ENCODE data around the gene APOBEC3G.
A peak's percentile ranks its signal among the peaks of the same experiment; 100 is the strongest.

APOBEC3G gene

GRCh38 chr22:39087881-39088684 lies 11.0 kb downstream of the APOBEC3G start:
- peak overlapping the region; percentile 18 for H3K27ac ChIP-seq
- peaks cover 22% of the 10 kb centered on the region for H3K36me3 ChIP-seq
- TF ChIP-seq CTCF (IDR thresholded peaks at IDR 0.05): no peak
- H3K27me3 ChIP-seq: no peaks in the 10 kb centered on the region
- peaks cover 32 to 37% of the 10 kb centered on the region in 2 experiments for H3K4me1 ChIP-seq (ENCODE audit: control insufficient read depth in 1 of 2, insufficient read depth in 1 of 2, low read depth in 1 of 2, low read length in 1 of 2)
- H3K9me3 ChIP-seq: no peaks in the 10 kb centered on the region
- no peak overlapping the region for H3K4me3 ChIP-seq (ENCODE audit: low read depth in 1 of 2, low read length in 1 of 2)

- Histone ChIP-seq H3K4me1 (ENCODE audit: control insufficient read depth in 1 of 2, insufficient read depth in 1 of 2, low read depth in 1 of 2, low read length in 1 of 2) (peaks cover 38 to 40% of the 10 kb centered on the region in 2 experiments), H3K27ac (no peak overlapping the region), H3K27me3 (no peaks in the 10 kb centered on the region), H3K36me3 (peaks cover 17% of the 10 kb centered on the region), H3K4me3 (ENCODE audit: low read depth in 1 of 2, low read length in 1 of 2) (no peak overlapping the region), H3K9me3 (no peaks in the 10 kb centered on the region)
- TF ChIP-seq CTCF (IDR thresholded peaks at IDR 0.05): no peak
These were observed 11.6 kb downstream of the APOBEC3G start for GRCh38 chr22:39088685-39089032.

GRCh38 chr22:39089928-39090327 lies 12.9 kb downstream of the APOBEC3G start:
- no peak for TF ChIP-seq CTCF (IDR thresholded peaks at IDR 0.05)
- peak overlapping the region; percentile 86 for H3K27ac ChIP-seq
- peaks cover 51 to 53% of the 10 kb centered on the region in 2 experiments for H3K4me1 ChIP-seq (ENCODE audit: control insufficient read depth in 1 of 2, insufficient read depth in 1 of 2, low read depth in 1 of 2, low read length in 1 of 2)
- peaks cover 13% of the 10 kb centered on the region for H3K36me3 ChIP-seq
- H3K4me3 ChIP-seq (ENCODE audit: low read depth in 1 of 2, low read length in 1 of 2): no peak overlapping the region
- H3K27me3 ChIP-seq: no peaks in the 10 kb centered on the region
- H3K9me3 ChIP-seq: no peaks in the 10 kb centered on the region

GRCh38 chr22:39090426-39091064 lies 13.5 kb downstream of the APOBEC3G start:
- Histone ChIP-seq H3K9me3 (no peaks in the 10 kb centered on the region), H3K36me3 (peaks cover 13% of the 10 kb centered on the region), H3K4me3 (ENCODE audit: low read depth in 1 of 2, low read length in 1 of 2) (no peak overlapping the region), H3K27ac (peak overlapping the region; percentile 86), H3K4me1 (ENCODE audit: control insufficient read depth in 1 of 2, insufficient read depth in 1 of 2, low read depth in 1 of 2, low read length in 1 of 2) (peaks cover 55 to 58% of the 10 kb centered on the region in 2 experiments), H3K27me3 (no peaks in the 10 kb centered on the region)
- no peak for TF ChIP-seq CTCF (IDR thresholded peaks at IDR 0.05)

- no peaks in the 10 kb centered on the region for H3K27me3 ChIP-seq
- TF ChIP-seq CTCF (IDR thresholded peaks at IDR 0.05): no peak
- no peaks in the 10 kb centered on the region for H3K9me3 ChIP-seq
- H3K27ac ChIP-seq: peak overlapping the region; percentile 86
- peaks cover 9% of the 10 kb centered on the region for H3K36me3 ChIP-seq
- no peak overlapping the region for H3K4me3 ChIP-seq (ENCODE audit: low read depth in 1 of 2, low read length in 1 of 2)
- peaks cover 55 to 66% of the 10 kb centered on the region in 2 experiments for H3K4me1 ChIP-seq (ENCODE audit: control insufficient read depth in 1 of 2, insufficient read depth in 1 of 2, low read depth in 1 of 2, low read length in 1 of 2)
These were observed 14.3 kb downstream of the APOBEC3G start for GRCh38 chr22:39091126-39092081.
